LNCaP clone FGC (cell line): Measurements from ENCODE around the gene HOXB13.
A peak's percentile ranks its signal among the peaks of the same experiment; 100 is the strongest.

Source experiments
- DNase-seq: peaks from one replicate; pipeline ENCODE4 v3.0.0-alpha.2; 2011; ENCODE audit warnings: low read depth
- H3K4me3 ChIP-seq: 2 replicates; pipeline ENCODE4 v1.5.1; 2011; ENCODE audit warnings: mild to moderate bottlenecking, low read depth, low read length, control low read depth
- CTCF ChIP-seq: IDR thresholded peaks from 2 replicates; pipeline ENCODE4 v1.5.1; 2012; ENCODE audit warnings: mild to moderate bottlenecking; ENCODE audit not compliant: control insufficient read depth, insufficient read depth; ENCODE audit errors: extremely low read depth

The HOXB13 gene

GRCh38 chr17:48737330-48738043, 8.9 kb upstream of the HOXB13 start:
- H3K4me3 ChIP-seq, result no peak overlapping the region
- TF ChIP-seq CTCF, result no peak
- DNase-seq, result no peak

GRCh38 chr17:48735062-48735351, 6.5 kb upstream of the HOXB13 start:
- no peak for DNase-seq
- H3K4me3 ChIP-seq, result peak overlapping the region; percentile 56
- TF ChIP-seq CTCF, result no peak

GRCh38 chr17:48734333-48735061, 5.9 kb upstream of the HOXB13 start:
- peak overlapping the region; percentile 56 for H3K4me3 ChIP-seq
- DNase-seq, result no peak
- TF ChIP-seq CTCF, result no peak

GRCh38 chr17:48733632-48734328, 5.2 kb upstream of the HOXB13 start:
- peak overlapping the region; percentile 56 for H3K4me3 ChIP-seq
- DNase-seq, result no peak
- no peak for TF ChIP-seq CTCF

GRCh38 chr17:48732688-48733629, 4.4 kb upstream of the HOXB13 start:
- no peak for DNase-seq
- peak overlapping the region; percentile 56 for H3K4me3 ChIP-seq
- TF ChIP-seq CTCF, result no peak

- DNase-seq, result no peak
- TF ChIP-seq CTCF, result no peak
- H3K4me3 ChIP-seq, result no peak overlapping the region
Observed at GRCh38 chr17:48731355-48731754, 2.8 kb upstream of the HOXB13 start.
